GM19395 (cell line): ENCODE data around the gene ARHGEF17.
A peak's percentile ranks its signal among the peaks of the same experiment; 100 is the strongest.

Source experiments
- ATAC-seq: cut with Tn5 transposase; IDR thresholded peaks from one replicate; pipeline ENCODE4 v1.9.1; 2021; ENCODE audit warnings: mild to moderate bottlenecking, moderate library complexity; ENCODE audit not compliant: unreplicated experiment

Gene ARHGEF17

GRCh38 chr11:73292525-73292894, 15.6 kb upstream of the ARHGEF17 start:
- no peak for ATAC-seq

- ATAC-seq, result no peak
Observed at GRCh38 chr11:73293356-73293936, 14.6 kb upstream of the ARHGEF17 start.

- no peak for ATAC-seq
Observed at GRCh38 chr11:73294604-73295003, 13.5 kb upstream of the ARHGEF17 start.

- ATAC-seq, result no peak
Observed at GRCh38 chr11:73295241-73295995, 12.7 kb upstream of the ARHGEF17 start.

- no peak for ATAC-seq
Observed at GRCh38 chr11:73295996-73296318, 12.1 kb upstream of the ARHGEF17 start.

GRCh38 chr11:73296501-73297230, 11.4 kb upstream of the ARHGEF17 start:
- ATAC-seq, result no peak

- ATAC-seq, result no peak
Observed at GRCh38 chr11:73297231-73297590, 10.9 kb upstream of the ARHGEF17 start.

GRCh38 chr11:73297702-73298101, 10.4 kb upstream of the ARHGEF17 start:
- no peak for ATAC-seq

- ATAC-seq, result no peak
Observed at GRCh38 chr11:73298233-73298632, 9.8 kb upstream of the ARHGEF17 start.

- no peak for ATAC-seq
Observed at GRCh38 chr11:73299751-73300150, 8.3 kb upstream of the ARHGEF17 start.

GRCh38 chr11:73306069-73306841, 1.8 kb upstream of the ARHGEF17 start:
- no peak for ATAC-seq

- ATAC-seq, result no peak
Observed at GRCh38 chr11:73306977-73307322, 1.1 kb upstream of the ARHGEF17 start.

- ATAC-seq, result peak; percentile 52
Observed at GRCh38 chr11:73307323-73308002, 613 bp upstream of the ARHGEF17 start.

GRCh38 chr11:73308961-73309919, 1.2 kb downstream of the ARHGEF17 start:
- no peak for ATAC-seq

GRCh38 chr11:73310076-73310475, 2.0 kb downstream of the ARHGEF17 start:
- no peak for ATAC-seq

GRCh38 chr11:73310661-73311393, 2.8 kb downstream of the ARHGEF17 start:
- ATAC-seq, result no peak

- no peak for ATAC-seq
Observed at GRCh38 chr11:73311394-73311869, 3.4 kb downstream of the ARHGEF17 start.

GRCh38 chr11:73312036-73312435, 4.0 kb downstream of the ARHGEF17 start:
- ATAC-seq, result no peak

GRCh38 chr11:73312851-73313327, 4.8 kb downstream of the ARHGEF17 start:
- no peak for ATAC-seq
